Mucosa of descending colon (tissue), 3 donors: Measurements from ENCODE around the gene PRDM16. TPM values are rescaled to one million over a fixed set of nuclear protein-coding genes. Genes with fewer than 3 reads are reported as not detected.

Experiments used
- ATAC-seq: fragments of 200-7000 bp; cut with Tn5 transposase; one replicate; pipeline ENCODE4 v1.9.1; 2020; ENCODE audit warnings: mild to moderate bottlenecking, moderate library complexity
- DNase-seq, 3 donors: peaks; one replicate each; pipeline ENCODE4 v3.0.0-alpha.2; 2020
- H3K36me3 ChIP-seq: fragments of 200-600 bp; one replicate; pipeline ENCODE4 v1.8.0; 2021; ENCODE audit warnings: low read depth, mild to moderate bottlenecking
- H3K4me1 ChIP-seq: fragments of 200-600 bp; one replicate; pipeline ENCODE4 v1.8.0; 2021; ENCODE audit warnings: low read depth, mild to moderate bottlenecking
- H3K4me3 ChIP-seq: fragments of 200-600 bp; one replicate; pipeline ENCODE4 v1.8.0; 2021; ENCODE audit warnings: mild to moderate bottlenecking
- H3K9me3 ChIP-seq: fragments of 200-600 bp; one replicate; pipeline ENCODE4 v1.8.0; 2021; ENCODE audit warnings: mild to moderate bottlenecking
- CTCF ChIP-seq: fragments of 200-600 bp; IDR thresholded peaks from one replicate; pipeline ENCODE4 v1.8.0; 2022; ENCODE audit warnings: antibody characterized with exemption, mild to moderate bottlenecking
- intact Hi-C, 2 donors: fragments of 100-400 bp; cut with DNase I in 1 of 2; cut with micrococcal nuclease in 1 of 2; formaldehyde crosslinking; loops; one replicate each; pipeline versions ENCODE4 v1.11.0 to v1.11.1; 2022; cut with DNase I, micrococcal nuclease
- total RNA-seq, 3 donors: library from RNA; stranded (reverse); fragmentation: NEBNext Ultra II Directional in 2 of 3; extraction: Animal tissue kit (Norgen Biotek cat#: 25700) in 2 of 3; gene quantifications; one replicate each; pipeline versions ENCODE4 v1.2.1 to v1.2.4, GENCODE V29; 2021 to 2023
- donor health status: DM: no; HTN: no; CAD: no; lungs with moderate emphysema.
- donor health status: DM: no; HTN: no; CAD: no.
- donor health status: DM: no; HTN: yes; CAD: no.

The PRDM16 gene
- total RNA-seq, 3 donors from 2014 or later: 1.6 to 2.5 (median 2.4) TPM

- TF ChIP-seq CTCF: no peak
- Histone ChIP-seq H3K36me3 (no peaks in the 10 kb centered on the region), H3K9me3 (no peaks in the 10 kb centered on the region), H3K4me1 (no peaks in the 10 kb centered on the region), H3K4me3 (no peak overlapping the region)
- DNase-seq (no peak), ATAC-seq (no peak)
- intact Hi-C loops: no loop called here
Observed at GRCh38 chr1:3103967-3104677, 35.1 kb downstream of the PRDM16 start.

- ATAC-seq: no peak
- Histone ChIP-seq H3K9me3 (no peaks in the 10 kb centered on the region), H3K36me3 (no peaks in the 10 kb centered on the region), H3K4me1 (no peaks in the 10 kb centered on the region), H3K4me3 (no peak overlapping the region)
- no peak for TF ChIP-seq CTCF
- DNase-seq: no peak
- intact Hi-C loops: no loop called here
Observed at GRCh38 chr1:3105167-3105863, 36.3 kb downstream of the PRDM16 start.

- no peak for TF ChIP-seq CTCF
- Histone ChIP-seq H3K4me1 (no peaks in the 10 kb centered on the region), H3K9me3 (no peaks in the 10 kb centered on the region), H3K4me3 (no peak overlapping the region), H3K36me3 (no peaks in the 10 kb centered on the region)
- ATAC-seq (no peak), DNase-seq (no peak)
- intact Hi-C loops: no loop called here
Observed at GRCh38 chr1:3106216-3106615, 37.2 kb downstream of the PRDM16 start.

GRCh38 chr1:3107201-3107600 is 38.2 kb downstream of the PRDM16 start:
- intact Hi-C loops: no loop called here
- no peak overlapping the region for H3K4me3 ChIP-seq
- no peaks in the 10 kb centered on the region for H3K36me3 ChIP-seq
- no peak for ATAC-seq
- DNase-seq: no peak
- no peak for TF ChIP-seq CTCF
- H3K9me3 ChIP-seq: no peaks in the 10 kb centered on the region
- no peaks in the 10 kb centered on the region for H3K4me1 ChIP-seq

- Histone ChIP-seq H3K4me1 (no peaks in the 10 kb centered on the region), H3K9me3 (no peaks in the 10 kb centered on the region), H3K4me3 (no peak overlapping the region), H3K36me3 (no peaks in the 10 kb centered on the region)
- intact Hi-C loops: no loop called here
- ATAC-seq (no peak), DNase-seq (no peak)
- TF ChIP-seq CTCF: no peak
Observed at GRCh38 chr1:3109355-3109754, 40.4 kb downstream of the PRDM16 start.
